Measurements from ENCODE around the gene SLCO2B1. TPM values are rescaled to one million over a fixed set of nuclear protein-coding genes. Genes with fewer than 3 reads are reported as not detected.

SLCO2B1 gene
- total RNA-seq, 4 donors from 2014 or later: 44.6 to 297 (median 208) TPM

DNA sequence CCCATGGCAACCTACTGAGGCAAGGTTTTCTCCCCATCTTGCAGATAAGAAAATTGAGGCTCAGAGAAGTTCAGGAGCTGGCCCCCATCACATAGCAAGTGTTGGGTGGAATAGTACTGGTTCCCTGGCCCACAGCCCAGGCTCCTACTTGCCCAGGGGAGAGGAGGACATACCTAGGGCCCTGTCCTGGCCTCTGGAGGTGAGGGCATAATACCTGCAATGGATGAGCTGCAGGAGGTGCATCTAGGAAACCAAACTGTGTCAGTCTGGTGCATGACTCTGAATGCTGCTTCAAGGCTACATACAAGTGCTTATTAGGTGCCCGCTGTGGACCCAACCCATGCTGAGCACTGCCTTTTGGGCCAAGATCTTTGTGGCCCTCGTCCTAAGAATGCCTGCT is 49.6 kb downstream of the SLCO2B1 start:
- no peak for DNase-seq
- no peak overlapping the region for H3K4me3 ChIP-seq
- no peak for TF ChIP-seq POLR2A (IDR thresholded peaks at IDR 0.05)
- TF ChIP-seq, protein P1, sequence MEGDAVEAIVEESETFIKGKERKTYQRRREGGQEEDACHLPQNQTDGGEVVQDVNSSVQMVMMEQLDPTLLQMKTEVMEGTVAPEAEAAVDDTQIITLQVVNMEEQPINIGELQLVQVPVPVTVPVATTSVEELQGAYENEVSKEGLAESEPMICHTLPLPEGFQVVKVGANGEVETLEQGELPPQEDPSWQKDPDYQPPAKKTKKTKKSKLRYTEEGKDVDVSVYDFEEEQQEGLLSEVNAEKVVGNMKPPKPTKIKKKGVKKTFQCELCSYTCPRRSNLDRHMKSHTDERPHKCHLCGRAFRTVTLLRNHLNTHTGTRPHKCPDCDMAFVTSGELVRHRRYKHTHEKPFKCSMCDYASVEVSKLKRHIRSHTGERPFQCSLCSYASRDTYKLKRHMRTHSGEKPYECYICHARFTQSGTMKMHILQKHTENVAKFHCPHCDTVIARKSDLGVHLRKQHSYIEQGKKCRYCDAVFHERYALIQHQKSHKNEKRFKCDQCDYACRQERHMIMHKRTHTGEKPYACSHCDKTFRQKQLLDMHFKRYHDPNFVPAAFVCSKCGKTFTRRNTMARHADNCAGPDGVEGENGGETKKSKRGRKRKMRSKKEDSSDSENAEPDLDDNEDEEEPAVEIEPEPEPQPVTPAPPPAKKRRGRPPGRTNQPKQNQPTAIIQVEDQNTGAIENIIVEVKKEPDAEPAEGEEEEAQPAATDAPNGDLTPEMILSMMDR (IDR thresholded peaks at IDR 0.05): no peak
- H3K9me3 ChIP-seq: no peaks in the 10 kb centered on the region
- H3K4me1 ChIP-seq: peaks cover 0 to 8% (median 0%) of the 10 kb centered on the region in 4 donors
- H3K27me3 ChIP-seq: no peaks in the 10 kb centered on the region
- peaks cover 0 to 44% (median 0%) of the 10 kb centered on the region in 3 donors for H3K36me3 ChIP-seq
- H3K27ac ChIP-seq: no peak overlapping the region

DNA sequence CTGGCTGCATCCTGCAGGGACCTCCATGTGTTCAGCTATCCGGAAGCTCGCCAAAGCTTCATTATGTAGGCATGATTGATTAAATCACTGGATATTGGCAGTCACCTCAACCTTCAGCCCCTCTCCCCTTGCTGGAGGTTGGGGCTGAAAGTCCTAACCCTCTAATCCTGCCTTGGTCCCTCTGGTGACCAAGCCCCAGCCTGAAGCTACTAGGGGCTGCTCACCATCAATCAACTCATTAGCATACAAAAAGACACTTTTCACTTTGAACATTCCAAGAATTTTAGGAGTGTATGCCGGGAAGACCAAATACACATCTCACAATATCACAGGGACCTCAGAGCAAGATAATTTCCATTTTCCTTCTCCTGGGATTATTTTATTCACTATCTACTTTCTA is 50.9 kb downstream of the SLCO2B1 start:
- Histone ChIP-seq H3K4me3 (no peak overlapping the region), H3K4me1 (peaks cover 0 to 5% (median 0%) of the 10 kb centered on the region in 4 donors), H3K27me3 (no peaks in the 10 kb centered on the region), H3K9me3 (no peaks in the 10 kb centered on the region), H3K27ac (no peak overlapping the region), H3K36me3 (peaks cover 0 to 32% (median 0%) of the 10 kb centered on the region in 3 donors)
- no peak for DNase-seq
- TF ChIP-seq, protein P1 (IDR thresholded peaks at IDR 0.05): no peak

DNA sequence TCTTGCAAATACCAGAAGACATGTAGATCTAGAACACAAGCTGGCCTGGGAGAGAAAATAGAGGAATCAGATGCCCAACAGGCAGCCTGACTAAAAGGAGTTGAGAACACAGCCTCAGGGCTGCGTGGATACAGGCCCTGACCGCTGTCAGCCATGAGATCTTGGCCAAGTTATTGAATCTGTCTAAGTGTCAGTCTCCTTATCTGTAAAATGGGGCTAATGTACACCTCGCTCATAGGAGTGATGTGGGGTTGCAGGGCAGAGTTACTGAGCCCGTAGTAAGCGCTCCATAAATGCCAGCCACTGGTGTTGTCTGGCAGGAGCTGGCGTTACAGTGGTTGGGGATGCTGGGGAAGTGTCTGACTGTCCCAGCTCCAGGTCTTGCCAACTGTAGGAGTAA is 51.3 kb downstream of the SLCO2B1 start:
- Histone ChIP-seq H3K27me3 (no peaks in the 10 kb centered on the region), H3K27ac (no peak overlapping the region), H3K4me1 (peaks cover 0 to 5% (median 0%) of the 10 kb centered on the region in 4 donors), H3K36me3 (peaks cover 0 to 27% (median 0%) of the 10 kb centered on the region in 3 donors), H3K9me3 (no peaks in the 10 kb centered on the region), H3K4me3 (no peak overlapping the region)
- DNase-seq: no peak
- TF ChIP-seq POLR2A (IDR thresholded peaks at IDR 0.05): no peak
- TF ChIP-seq, protein P1 (IDR thresholded peaks at IDR 0.05): no peak

DNA sequence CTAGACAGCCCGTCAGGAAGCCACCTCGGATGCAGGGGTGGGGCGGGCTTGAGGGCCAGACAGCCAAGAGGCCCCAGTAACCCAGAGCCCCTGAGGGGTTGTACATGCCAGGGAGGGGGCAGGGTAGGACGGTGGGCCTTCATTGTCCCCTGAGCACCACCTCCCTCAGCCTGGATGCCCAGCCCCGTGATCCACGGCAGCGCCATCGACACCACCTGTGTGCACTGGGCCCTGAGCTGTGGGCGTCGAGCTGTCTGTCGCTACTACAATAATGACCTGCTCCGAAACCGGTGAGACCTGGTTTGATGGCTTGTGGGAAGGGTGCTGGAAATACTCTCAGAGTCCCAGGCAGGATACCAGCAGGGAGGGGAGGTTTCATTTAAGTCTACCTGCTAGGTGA is 52.2 kb downstream of the SLCO2B1 start:
- no peaks in the 10 kb centered on the region for H3K27me3 ChIP-seq
- H3K9me3 ChIP-seq: no peaks in the 10 kb centered on the region
- peak in 1 of 3 donors; percentile 39 for DNase-seq
- no peak overlapping the region for H3K4me3 ChIP-seq
- H3K4me1 ChIP-seq: peaks cover 0 to 5% (median 0%) of the 10 kb centered on the region in 4 donors
- H3K27ac ChIP-seq: no peak overlapping the region
- peaks cover 0 to 18% (median 0%) of the 10 kb centered on the region in 3 donors for H3K36me3 ChIP-seq
- TF ChIP-seq, protein P1 (IDR thresholded peaks at IDR 0.05): no peak
- no peak for TF ChIP-seq POLR2A (IDR thresholded peaks at IDR 0.05)

DNA sequence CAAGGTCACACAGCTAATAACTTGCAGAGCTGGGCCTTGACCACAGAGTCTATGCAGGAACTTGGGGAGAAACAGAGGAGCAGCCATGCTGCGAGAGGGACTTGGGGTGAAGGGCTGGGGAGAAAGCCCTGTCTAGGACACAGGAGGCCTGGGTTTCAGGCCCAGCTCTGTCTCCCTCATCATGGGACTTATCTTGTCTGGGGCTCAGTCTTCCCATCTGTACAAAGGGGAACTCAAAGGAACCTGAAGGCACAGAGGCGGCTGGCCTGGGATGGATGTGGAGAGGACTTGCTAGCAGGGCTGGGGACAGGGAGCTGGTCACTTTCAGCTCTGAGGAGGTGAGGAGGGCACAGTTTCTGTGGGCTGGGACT is 52.7 kb downstream of the SLCO2B1 start:
- peak in 1 of 3 donors; percentile 39 for DNase-seq
- Histone ChIP-seq H3K4me1 (peaks cover 0 to 5% (median 0%) of the 10 kb centered on the region in 4 donors), H3K27me3 (no peaks in the 10 kb centered on the region), H3K27ac (peak overlapping the region in 1 of 4 donors; percentile 13), H3K9me3 (no peaks in the 10 kb centered on the region), H3K4me3 (no peak overlapping the region), H3K36me3 (peaks cover 0 to 18% (median 0%) of the 10 kb centered on the region in 3 donors)
- TF ChIP-seq POLR2A (IDR thresholded peaks at IDR 0.05): no peak
- TF ChIP-seq, protein P1 (IDR thresholded peaks at IDR 0.05): no peak

Data from Peyer's patch (tissue), 4 donors.